NCI-H345 (cell line): Measurements from ENCODE around the gene SMCO3.
A peak's percentile ranks its signal among the peaks of the same experiment; 100 is the strongest.
"Not testable (repeated sequence)": the region's sequence is repeated elsewhere in the genome, so short reads cannot be mapped to it uniquely, and the experiment has no call there.

Experiments
- DNase-seq: peaks from one replicate; lab custom pipeline; 2025; lab: John Stamatoyannopoulos, UW

The SMCO3 gene

GRCh38 chr12:14774074-14774905 lies 39.7 kb downstream of the SMCO3 start:
- no peak for DNase-seq

GRCh38 chr12:14773685-14774073 lies 40.3 kb downstream of the SMCO3 start:
- DNase-seq, result no peak

- no peak for DNase-seq
Observed at GRCh38 chr12:14772946-14773345, 41.0 kb downstream of the SMCO3 start.

GRCh38 chr12:14771651-14772137 lies 42.3 kb downstream of the SMCO3 start:
- no peak for DNase-seq

GRCh38 chr12:14770496-14771461 lies 43.2 kb downstream of the SMCO3 start:
- DNase-seq, result peak; percentile 96

- DNase-seq, result peak; percentile 90
Observed at GRCh38 chr12:14769969-14770495, 44.0 kb downstream of the SMCO3 start.

GRCh38 chr12:14769466-14769968 lies 44.5 kb downstream of the SMCO3 start:
- peak; percentile 58 for DNase-seq

- DNase-seq, result no peak
Observed at GRCh38 chr12:14768823-14769405, 45.1 kb downstream of the SMCO3 start.

- no peak for DNase-seq
Observed at GRCh38 chr12:14767617-14768016, 46.4 kb downstream of the SMCO3 start.

GRCh38 chr12:14766649-14767215 lies 47.2 kb downstream of the SMCO3 start:
- no peak for DNase-seq

- not testable (repeated sequence) for DNase-seq
Observed at GRCh38 chr12:14766020-14766419, 48.0 kb downstream of the SMCO3 start.

- DNase-seq, result no peak
Observed at GRCh38 chr12:14765398-14765797, 48.6 kb downstream of the SMCO3 start.

GRCh38 chr12:14759711-14760280 lies 54.2 kb downstream of the SMCO3 start:
- DNase-seq, result not testable (repeated sequence)

GRCh38 chr12:14756334-14757143 lies 57.4 kb downstream of the SMCO3 start:
- no peak for DNase-seq
